ENCODE measurements around the gene AFAP1.

DNA sequence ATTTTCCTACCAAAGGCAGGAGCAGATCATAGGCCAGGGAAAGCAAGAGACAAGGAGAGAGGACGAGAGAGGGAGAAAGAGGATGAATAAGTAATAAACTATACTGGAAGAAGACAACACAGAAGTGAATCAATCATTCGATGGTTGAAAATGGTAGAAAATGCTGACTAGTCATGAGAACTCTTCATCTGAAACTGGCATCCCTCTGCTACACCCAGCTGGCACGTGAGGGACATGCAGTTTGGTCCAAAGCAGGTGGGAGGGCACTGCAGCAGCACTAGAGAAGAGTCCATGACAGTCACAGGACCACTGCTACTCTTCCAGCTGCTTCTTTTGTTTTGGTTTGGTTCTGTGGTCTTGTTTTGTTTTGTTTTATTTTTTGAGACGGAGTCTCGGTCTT lies 74.1 kb downstream of the AFAP1 start:
- TF ChIP-seq POLR2A (IDR thresholded peaks at IDR 0.05; ENCODE audit: low read depth, low read length) (no peak), POLR2AphosphoS5 (IDR thresholded peaks at IDR 0.05; ENCODE audit: low read depth, low read length) (no peak)
